ENCODE data around the gene MAN2A1.

MAN2A1 gene

GRCh38 chr5:109689740-109690241, at the start of gene MAN2A1:
Gene MAN2A1 (plus strand): TSS chr5:109689927. CDS start chr5:109690418, 491 bp downstream.
- no peak for DNase-seq (ENCODE audit: low spot score)

- no peak for DNase-seq (ENCODE audit: low spot score)
Observed at GRCh38 chr5:109640976-109641375, 48.8 kb upstream of the MAN2A1 start.

GRCh38 chr5:109643791-109644350, 45.9 kb upstream of the MAN2A1 start:
- DNase-seq (ENCODE audit: low spot score), result no peak

- no peak for DNase-seq (ENCODE audit: low spot score)
Observed at GRCh38 chr5:109644829-109645228, 44.9 kb upstream of the MAN2A1 start.

GRCh38 chr5:109645707-109646192, 44.0 kb upstream of the MAN2A1 start:
- DNase-seq (ENCODE audit: low spot score), result no peak

GRCh38 chr5:109649318-109649717, 40.4 kb upstream of the MAN2A1 start:
- no peak for DNase-seq (ENCODE audit: low spot score)

GRCh38 chr5:109650493-109650892, 39.2 kb upstream of the MAN2A1 start:
- no peak for DNase-seq (ENCODE audit: low spot score)

- DNase-seq (ENCODE audit: low spot score), result no peak
Observed at GRCh38 chr5:109652096-109652495, 37.6 kb upstream of the MAN2A1 start.

- DNase-seq (ENCODE audit: low spot score), result no peak
Observed at GRCh38 chr5:109653042-109653441, 36.7 kb upstream of the MAN2A1 start.

- DNase-seq (ENCODE audit: low spot score), result no peak
Observed at GRCh38 chr5:109653561-109654239, 36.0 kb upstream of the MAN2A1 start.

GRCh38 chr5:109654455-109654854, 35.3 kb upstream of the MAN2A1 start:
- no peak for DNase-seq (ENCODE audit: low spot score)

- DNase-seq (ENCODE audit: low spot score), result no peak
Observed at GRCh38 chr5:109655841-109656240, 33.9 kb upstream of the MAN2A1 start.

- DNase-seq (ENCODE audit: low spot score), result no peak
Observed at GRCh38 chr5:109656829-109657228, 32.9 kb upstream of the MAN2A1 start.

- DNase-seq (ENCODE audit: low spot score), result no peak
Observed at GRCh38 chr5:109659901-109660300, 29.8 kb upstream of the MAN2A1 start.

- no peak for DNase-seq (ENCODE audit: low spot score)
Observed at GRCh38 chr5:109660301-109660700, 29.4 kb upstream of the MAN2A1 start.

- no peak for DNase-seq (ENCODE audit: low spot score)
Observed at GRCh38 chr5:109668237-109668636, 21.5 kb upstream of the MAN2A1 start.

GRCh38 chr5:109668668-109669422, 20.9 kb upstream of the MAN2A1 start:
- no peak for DNase-seq (ENCODE audit: low spot score)

- no peak for DNase-seq (ENCODE audit: low spot score)
Observed at GRCh38 chr5:109669991-109670706, 19.6 kb upstream of the MAN2A1 start.

- DNase-seq (ENCODE audit: low spot score), result no peak
Observed at GRCh38 chr5:109671136-109671535, 18.6 kb upstream of the MAN2A1 start.

- no peak for DNase-seq (ENCODE audit: low spot score)
Observed at GRCh38 chr5:109674596-109674995, 15.1 kb upstream of the MAN2A1 start.

- DNase-seq (ENCODE audit: low spot score), result no peak
Observed at GRCh38 chr5:109676920-109677319, 12.8 kb upstream of the MAN2A1 start.

GRCh38 chr5:109678447-109678846, 11.3 kb upstream of the MAN2A1 start:
- no peak for DNase-seq (ENCODE audit: low spot score)
